GM19468 (cell line): ENCODE results near the gene RAI14.

Experiments used
- ATAC-seq: cut with Tn5 transposase; IDR thresholded peaks from one replicate; pipeline ENCODE4 v1.9.1; 2021; ENCODE audit warnings: mild to moderate bottlenecking, moderate library complexity, moderate number of reproducible peaks; ENCODE audit not compliant: unreplicated experiment; ENCODE audit errors: extremely low read depth

RAI14 gene

DNA sequence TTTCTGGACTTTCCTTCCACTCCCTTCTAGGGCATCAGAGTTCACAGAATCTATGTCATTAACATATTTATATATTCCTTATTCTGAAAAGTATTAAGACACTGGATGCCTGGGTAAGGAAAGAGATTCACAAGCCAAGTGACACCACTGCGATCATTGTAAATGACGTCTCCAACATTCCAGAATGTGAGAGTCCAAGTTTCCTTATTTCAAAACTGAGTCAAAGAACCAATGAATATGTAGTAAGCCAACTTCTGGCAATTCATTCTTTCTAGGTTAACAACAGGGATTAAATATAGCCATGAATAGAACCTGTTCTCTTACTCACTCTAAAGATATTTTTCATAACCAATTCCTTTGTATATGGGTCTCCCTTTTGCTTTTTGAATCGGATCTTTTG lies 18.1 kb downstream of the RAI14 start:
- ATAC-seq, result no peak

DNA sequence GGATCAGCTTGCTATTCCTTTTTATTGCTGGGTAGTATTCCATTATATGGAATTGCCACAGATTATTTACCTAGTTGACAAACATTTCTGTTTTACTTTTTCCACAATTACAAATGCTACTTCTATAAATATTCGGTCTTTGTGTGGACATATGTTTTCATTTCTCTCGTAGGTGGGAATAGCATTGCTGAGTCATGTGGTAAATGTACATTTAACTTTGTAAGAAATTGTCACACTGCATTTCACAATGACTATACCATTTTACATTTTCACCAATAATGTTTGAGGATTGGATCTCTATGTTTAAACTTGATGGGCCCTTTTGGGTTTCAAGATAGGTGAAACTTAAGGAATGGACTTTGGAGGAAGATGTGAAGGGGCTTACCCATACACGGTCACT lies 19.7 kb downstream of the RAI14 start:
- no peak for ATAC-seq

DNA sequence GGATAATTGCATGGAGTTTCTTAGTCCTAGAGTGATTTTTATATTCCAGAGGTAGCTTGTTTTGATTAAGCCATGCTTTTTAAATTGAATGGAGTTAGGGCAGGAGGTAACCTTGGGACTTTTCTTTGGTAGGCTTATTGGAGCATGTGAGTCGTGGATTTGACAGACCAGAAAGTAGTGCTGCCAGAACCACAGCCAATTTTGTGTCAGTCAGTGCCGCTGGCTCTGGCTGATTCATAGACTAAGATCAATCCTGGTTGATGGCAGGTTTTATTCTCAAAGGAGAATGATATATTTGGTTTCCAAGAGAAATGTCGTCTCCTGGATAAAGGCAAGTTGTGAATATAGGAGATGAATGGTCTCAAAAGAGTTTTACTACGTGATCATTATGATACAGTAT lies 20.3 kb downstream of the RAI14 start:
- no peak for ATAC-seq

DNA sequence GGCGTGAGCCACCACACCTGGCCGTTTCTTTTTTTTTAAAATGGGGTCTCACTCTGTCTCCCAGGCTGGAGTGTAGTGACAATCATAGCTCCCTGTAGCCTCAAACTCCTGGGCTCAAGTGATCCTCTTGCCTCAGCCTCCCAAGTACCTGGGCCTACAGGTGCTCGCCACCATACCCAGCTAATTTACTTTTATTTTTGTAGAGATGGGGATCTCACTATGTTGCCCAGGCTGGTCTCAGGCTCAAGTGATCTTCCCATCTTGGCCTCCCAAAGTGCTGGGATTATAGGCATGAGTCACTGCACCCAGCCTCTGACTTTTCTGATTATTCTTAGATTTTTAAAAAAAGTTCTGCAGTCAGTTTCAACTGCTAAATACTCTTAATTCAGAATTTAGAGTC lies 21.3 kb downstream of the RAI14 start:
- no peak for ATAC-seq

DNA sequence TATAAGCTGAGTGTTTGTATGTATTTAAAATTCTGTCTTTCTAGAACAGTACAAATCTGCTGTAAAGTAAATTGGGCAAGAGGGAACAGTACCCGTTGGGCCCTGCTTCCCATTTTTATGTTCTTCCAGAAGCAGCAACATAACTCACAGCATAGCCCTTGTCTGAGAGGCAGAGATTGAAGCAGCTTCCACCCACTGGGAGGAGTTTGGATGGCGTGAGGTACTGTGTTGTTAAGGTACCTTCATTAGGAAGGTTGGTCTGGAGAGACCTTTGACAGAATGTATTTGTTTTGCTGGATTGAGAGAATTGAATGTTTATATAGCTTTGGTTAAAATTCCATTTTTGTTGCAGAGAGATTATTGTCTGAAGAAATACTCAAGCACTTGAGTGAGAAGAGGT lies 24.8 kb downstream of the RAI14 start:
- no peak for ATAC-seq

DNA sequence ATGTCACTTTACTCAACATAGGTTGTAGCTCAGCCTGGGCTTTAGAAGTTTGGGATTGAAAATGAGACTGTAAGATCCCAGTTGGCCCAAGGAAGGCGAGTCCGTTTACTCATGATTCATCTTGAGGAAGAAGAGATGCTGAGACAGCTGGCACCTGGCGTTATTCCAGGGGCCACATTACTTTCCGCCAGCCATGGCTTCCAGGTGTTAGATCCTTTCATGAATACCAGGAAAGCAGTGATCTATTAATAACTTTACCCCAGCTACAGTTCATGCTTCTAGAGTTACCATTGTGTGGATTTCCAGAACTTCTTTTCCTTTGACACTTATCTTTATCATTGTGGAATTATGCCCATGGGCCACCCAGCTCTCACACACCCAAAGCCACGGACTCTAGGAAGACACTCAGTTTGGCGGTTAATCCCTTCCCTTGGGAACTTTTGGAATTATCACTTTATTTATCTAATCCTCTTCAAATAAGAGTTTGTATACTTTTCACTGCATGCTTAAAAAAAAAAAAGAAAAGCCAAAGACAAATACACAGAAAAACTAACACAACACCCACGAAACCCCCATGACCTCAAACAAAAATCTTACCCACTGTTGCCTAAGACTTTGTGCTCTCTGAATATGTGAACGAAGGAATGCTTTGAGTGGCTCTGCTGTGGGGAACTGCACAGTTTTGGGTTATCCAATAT lies 26.9 kb downstream of the RAI14 start:
- no peak for ATAC-seq

DNA sequence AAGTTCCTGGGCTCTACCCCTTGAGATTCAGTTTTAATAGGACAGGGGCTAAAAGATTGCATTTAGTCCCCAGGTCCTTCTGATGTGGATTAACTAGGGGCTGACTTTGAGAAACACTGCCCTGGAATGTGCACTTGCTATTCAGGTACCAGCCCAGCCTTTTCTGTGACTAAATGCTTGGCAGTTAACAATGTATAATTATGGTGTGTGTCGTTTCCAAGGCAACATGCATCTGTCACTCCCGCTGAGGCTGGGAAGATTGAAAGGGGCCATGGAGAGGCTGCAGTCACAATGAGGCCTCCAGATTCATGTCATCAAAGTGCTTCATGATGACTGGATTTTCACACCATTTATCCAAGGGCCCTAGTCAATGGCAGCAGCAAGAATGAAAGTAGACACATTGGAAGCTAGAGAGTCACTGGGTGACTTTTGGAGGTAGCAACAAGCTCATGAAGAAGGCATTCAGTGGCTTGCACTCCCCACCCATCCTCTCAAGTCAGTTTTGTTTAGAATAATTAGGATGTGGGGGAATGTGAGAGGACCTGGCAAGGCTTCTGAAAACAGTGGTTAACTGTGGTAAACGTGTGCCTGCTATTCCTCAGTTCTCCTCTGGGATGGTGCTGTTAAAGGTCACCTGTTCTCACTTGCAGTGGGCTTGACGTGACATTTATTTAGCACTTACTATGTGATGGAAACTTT lies 28.3 kb downstream of the RAI14 start:
- no peak for ATAC-seq

DNA sequence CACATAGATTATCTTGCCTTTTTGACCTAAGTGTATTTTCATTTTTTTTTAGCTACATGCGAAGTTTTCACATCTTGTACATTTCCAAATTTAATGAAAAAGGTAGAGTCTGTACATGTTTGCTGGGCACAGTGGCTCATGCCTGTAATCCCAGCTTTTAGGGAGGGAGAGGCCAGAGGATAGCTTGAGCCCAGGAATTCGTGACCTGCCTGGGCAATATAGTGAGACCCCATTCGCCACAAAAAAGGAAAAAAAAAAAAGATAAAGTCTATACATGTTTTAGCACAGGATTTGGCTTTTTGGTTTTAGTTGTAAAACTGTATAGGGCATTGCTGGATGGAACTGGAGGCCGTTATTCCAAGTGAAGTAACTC lies 28.8 kb downstream of the RAI14 start:
- ATAC-seq, result no peak

DNA sequence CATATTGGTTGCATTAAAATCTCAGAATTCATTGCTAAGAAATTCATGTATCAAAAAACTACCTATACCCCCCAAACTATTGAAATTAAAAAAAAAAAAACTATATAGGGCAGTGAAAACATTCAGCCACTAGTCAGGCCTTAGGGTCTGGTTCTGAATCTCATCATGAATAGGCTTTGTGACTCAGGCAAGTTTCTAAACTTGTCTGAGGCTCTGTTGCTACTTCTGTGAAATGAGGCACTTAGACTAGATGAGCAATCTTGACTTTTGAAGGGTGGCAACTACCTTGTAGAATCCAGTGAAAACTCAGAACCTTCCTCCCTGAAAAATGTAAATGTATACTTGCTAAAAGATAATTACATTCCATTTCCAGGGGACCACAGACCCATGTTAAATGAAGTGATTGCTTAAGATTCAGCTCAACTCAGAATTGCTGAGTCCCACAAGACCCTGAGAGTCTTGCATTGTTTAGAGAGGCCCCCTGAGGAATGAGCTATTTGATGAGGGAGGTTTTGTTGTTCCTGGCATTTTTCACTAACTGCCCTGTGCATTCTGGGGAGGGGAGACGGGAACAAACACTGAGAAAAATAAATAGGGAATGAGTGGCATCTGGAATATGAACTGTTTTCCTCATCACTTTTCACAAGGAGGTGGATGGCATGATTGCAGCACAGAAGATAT lies 29.5 kb downstream of the RAI14 start:
- ATAC-seq, result no peak

DNA sequence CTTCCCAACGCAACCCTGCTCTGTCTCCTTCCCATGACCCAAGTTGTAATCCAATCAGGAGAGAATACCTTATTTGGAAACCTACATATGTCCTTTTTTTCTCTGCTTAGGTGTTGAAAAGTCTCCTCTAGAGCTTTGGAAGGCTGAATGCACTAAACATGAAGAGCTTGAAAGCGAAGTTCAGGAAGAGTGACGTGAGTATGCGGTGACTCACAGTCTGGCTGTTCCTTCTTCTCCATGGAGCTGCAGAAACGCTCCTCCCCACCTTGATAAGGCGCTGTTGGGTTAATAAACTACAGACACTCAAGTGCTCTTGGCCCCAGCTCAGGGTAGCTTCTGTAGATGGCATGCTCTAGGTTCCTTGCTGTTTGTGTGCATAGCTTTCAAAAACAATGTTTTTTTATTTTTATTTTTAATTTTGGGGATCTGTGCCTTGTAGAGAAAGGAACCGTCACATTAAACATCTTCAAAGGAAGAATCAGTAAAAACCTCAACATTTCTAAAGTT lies 30.7 kb downstream of the RAI14 start:
- ATAC-seq, result no peak

DNA sequence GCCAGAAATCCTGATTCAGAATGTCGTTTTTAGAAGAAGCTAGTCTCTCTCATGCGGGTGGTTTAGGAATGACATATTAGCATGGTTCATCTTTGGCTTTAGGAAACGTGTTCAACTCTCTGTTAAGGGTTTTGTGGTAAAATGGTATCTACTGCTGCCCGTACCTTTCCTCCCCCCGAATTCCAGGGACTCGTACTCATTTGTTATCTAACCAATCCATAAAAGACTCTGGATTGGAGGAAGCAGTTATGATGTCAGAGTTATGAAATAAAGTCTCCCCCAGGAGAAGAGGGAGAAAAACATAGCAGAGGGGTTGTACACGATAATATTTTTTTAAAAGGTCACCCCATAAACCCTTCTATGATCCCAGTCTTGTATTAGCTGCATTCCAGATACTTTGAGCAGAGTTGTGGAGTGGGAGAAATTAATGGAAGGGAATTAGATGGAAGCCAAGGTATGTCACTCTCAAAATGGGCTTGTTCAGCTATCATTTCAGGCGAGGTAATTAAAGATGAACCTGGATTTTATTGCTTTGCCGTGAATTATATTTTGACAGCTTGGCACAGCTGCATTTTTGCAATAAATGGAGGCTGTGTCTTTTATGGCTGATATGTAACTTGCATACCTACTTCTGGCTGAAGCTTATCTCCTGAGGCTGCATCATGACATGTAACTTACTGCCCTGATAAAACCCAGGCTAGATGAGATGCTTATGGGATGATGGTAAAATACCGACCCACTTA lies 31.3 kb downstream of the RAI14 start:
- no peak for ATAC-seq

DNA sequence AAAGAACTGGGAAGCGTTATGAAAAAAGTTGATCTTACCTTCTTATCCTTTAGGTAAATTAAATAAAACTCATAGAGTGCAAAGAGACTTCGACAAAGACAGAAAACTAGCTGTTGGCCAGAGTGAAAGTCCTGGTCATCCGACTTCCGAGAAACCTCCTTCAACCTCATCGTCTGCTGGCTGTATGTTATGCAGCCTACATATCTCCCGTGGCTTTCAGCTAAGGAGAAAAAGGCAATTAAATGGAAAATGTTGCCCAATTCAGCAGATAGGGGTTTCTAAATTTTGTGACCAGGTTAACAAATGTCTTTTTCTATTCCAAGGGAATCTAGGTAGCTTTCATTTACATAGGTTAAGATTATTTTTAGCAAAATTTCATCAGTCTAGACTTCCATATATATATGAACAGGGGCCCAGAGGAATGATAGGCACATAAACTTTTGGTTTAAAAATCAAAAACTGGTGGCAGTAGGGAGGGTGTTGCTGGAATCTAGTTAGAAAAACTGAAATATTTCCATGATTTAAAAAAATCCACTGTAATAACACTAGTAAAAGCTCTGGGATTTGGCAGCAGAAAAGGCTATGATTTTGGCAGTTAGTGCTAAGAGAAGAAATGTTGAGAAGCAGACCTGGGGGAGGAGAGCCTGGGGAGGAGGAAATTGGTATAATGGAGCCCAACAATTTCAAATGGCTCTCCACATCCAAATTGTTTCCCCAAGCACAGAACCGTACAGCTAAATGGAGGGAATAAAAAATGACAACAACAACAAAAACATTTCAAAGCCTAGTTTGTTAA lies 32.1 kb downstream of the RAI14 start:
- ATAC-seq, result no peak

DNA sequence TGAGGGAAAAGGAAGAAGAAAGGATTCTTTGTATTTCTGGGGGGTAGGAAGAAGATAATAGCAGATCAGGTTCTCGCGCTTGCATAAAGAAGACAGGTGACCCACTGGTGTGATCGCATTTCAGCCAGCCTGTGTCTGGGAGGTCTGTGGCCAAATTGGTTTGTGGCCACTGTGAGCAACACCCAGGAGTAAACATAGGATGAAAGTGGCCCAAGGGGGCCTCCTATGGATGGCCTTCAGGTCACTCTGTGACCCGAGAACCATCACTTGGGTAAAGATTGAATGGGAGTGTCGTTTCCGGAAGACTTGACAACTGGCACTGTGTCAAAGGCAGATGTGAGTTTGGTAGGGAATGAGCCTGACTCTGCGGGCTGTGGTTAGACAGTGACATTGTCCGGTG lies 34.2 kb downstream of the RAI14 start:
- ATAC-seq, result no peak

DNA sequence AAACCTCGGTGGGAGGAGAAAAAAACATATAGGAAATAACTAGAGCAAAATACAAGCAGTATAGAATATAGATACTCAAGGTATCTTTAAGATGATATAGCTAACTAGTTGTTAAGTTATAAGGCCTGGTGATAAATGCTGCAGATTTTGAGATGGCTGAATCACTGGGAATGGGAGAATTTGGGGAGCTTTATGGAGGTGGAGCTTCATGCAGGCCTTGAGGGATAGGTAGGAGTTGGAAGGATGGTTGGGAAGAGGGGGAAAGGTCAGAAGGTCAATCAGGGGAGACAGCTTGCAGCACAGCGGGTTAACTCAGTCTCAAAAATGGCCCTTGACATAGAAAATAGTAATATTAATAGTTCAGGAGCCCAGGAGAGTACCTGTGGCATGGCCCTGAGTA lies 34.8 kb downstream of the RAI14 start:
- ATAC-seq, result no peak

DNA sequence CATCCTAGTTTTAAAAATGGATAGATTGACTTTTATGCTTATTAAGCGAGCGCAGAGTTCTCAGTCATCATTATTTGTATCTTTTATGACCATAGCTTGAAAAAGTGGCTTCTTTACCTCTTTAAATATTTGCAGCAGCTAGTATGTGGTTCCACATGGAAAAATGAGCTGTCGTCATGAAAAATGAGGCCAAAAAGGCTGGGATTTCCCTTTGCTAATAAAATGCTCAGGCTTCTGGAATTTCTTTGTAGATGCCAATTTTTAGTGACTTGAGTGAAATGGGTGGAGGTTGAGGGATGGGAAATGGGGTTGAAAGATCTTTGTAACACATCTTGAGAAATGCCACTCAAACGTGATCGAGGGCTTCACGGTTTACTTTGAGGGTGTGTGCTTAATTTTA lies 35.2 kb downstream of the RAI14 start:
- ATAC-seq, result no peak

DNA sequence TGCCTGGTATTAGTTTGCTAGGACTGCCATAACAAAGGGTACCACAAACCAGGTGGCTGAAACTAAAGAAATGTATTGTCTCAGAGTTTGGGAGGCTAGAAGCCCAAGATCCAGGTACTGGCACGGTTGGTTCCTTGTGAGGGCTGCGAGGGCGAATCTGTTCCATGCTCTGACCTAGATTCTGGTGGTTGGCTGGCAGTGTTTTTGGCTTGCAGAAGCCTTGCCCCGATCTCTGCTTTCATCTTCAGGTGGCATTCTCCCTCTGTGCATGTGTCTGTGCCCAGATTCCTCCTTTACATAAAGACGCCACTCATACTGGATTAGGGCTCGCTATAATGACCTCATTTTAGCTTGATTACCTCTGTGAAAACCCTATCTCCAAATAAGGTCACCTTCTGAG lies 36.7 kb downstream of the RAI14 start:
- ATAC-seq, result no peak

DNA sequence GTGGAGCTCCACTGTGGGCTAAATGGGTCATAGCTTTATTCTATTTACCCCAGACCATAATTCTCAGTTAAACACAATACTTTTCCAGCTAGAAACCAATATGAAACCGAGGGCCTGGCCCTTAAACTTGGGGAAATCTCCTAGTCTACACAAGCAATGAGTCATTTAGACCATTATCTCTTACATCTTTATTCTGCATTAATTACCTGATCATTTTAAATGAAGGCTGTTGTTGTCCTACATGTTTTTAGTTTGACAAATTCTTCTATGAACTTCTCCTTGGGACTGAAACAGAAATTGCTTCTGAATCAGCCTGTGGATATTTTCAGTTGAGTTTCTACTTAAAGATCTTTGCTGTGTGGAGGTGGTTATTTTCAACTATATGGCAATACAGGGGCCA lies 37.9 kb downstream of the RAI14 start:
- ATAC-seq, result no peak

DNA sequence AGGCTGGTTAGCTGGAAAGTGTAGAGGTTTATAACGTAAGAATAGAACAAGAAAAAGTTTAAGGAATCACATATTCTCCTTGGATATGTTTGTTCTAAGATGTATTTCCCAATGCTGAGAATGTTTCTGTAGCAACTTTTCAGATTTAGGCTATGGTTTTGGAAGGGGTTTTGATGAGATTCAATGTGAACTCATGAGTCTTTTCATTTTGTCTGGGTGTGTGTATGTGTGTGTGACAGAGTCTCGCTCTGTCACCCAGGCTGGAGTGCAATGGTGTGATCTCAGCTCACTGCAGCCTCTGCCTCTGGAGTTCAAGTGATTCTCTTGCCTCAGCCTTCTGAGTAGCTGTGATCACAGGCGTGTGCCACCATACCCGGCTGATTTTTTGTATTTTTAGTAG lies 38.6 kb downstream of the RAI14 start:
- no peak for ATAC-seq

DNA sequence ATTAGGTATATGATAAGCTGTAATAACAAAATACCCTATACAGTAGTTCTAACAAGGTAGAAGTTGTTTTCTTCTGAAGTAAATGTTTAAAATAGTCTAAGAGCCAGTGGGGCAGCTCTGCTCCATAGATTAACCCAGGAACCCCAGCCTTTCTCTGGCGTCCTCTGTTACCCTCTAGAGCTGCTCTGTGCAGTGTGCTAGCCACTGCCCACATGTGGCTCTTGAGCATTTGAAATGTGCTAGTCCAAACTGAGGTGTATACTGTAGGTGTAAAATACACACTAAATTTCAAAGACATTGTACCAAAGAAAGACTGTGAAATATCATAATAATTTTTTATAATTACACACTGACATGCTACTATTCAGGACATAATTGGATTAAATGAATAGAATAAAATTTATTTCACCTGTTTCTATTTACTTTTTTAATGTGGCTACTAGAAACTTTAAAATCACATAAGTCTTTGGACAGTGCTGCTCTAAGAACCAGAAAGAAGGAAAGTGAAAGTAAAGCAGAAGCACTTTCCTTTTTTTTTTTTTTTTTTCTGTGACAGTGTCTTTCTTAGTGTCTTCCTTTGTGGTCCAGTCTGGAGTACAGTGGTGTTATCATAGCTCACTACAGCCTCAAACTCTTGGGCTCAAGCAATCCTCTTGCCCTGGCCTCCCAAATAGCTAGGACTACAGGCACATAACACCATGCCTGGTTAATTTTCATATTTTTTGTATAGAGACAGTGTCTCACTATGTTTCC lies 39.3 kb downstream of the RAI14 start:
- ATAC-seq, result no peak
